NCI-H2029 treated with DMSO at 0.1 percent for 48 hours (cell line): ENCODE results near the gene SIGLECL1.
"Not testable (repeated sequence)": the region's sequence is repeated elsewhere in the genome, so short reads cannot be mapped to it uniquely, and the experiment has no call there.

ENCODE experiments used
- DNase-seq: peaks from one replicate; lab custom pipeline; 2025; lab: John Stamatoyannopoulos, UW

Gene SIGLECL1

DNA sequence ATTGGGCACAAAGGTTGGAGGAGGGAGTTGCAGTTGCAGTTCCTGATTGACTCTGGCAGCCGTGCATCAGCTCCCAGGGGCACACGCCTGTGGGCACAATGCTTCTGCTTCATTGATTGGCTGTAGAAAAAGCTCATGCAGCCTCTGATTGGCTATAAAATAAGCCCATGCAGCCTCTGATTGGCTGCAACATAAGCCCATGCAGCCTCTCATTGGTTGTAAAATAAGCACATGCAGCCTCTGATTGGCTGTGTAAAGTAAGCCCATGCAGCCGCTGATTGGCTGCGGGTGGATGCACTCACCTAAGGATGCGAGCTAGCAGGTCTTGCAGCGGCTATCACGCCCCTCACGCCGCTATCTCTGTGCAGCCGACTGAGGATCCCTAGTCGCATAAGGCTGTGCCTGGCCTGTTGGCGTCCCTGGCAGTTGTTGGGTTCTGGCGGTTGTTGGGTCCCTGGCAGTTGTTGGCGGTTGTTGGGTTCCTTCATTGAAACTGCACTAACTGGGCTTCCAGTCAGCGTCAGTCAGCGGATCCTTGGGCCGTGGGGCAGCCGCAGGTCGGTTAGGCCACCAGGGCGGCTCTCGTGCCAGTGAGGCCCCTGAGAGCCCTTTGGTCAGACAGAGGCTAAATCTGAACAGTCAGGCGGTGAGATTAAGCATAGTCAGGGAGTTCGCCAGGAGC lies at the start of gene SIGLECL1:
Gene SIGLECL1 (plus strand): TSS at position 295 of the 682 bp plus-strand sequence. CDS start 12,993 bp downstream, outside the sequence.
- no peak for DNase-seq

GRCh38 chr19:51201712-51202111 lies 49.2 kb upstream of the SIGLECL1 start:
- DNase-seq = no peak

- DNase-seq = no peak
These were observed 47.0 kb upstream of the SIGLECL1 start for GRCh38 chr19:51203916-51204315.

- no peak for DNase-seq
These were observed 46.6 kb upstream of the SIGLECL1 start for GRCh38 chr19:51204321-51204720.

- DNase-seq = no peak
These were observed 43.1 kb upstream of the SIGLECL1 start for GRCh38 chr19:51207747-51208146.

DNA sequence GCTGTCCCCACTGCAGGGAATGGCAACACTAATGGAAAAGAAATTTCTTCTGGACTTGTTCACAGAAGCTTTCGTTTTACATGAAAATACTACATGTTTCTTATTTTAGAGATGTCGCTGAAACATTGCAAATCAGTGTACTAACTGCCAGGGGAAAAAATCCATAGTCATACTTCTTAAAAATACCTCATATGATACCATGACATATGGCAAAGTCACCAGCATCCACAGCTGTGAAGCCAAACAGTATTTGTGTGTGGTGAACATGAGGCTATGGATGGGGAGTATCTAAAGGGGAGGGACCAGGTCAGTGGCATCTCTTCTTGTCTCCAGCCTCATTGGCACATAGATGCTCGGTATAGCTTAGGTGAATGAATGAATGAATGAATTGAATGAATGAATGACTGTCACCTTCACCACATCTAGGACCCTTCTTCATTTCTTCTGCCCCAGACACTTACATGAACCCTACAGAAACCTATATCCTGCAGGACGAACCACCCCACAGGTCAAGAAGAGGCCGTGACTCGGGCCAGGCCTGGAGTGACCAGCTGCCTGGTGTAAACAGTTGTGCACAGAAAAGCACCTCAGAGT lies 40.6 kb upstream of the SIGLECL1 start:
- no peak for DNase-seq

DNA sequence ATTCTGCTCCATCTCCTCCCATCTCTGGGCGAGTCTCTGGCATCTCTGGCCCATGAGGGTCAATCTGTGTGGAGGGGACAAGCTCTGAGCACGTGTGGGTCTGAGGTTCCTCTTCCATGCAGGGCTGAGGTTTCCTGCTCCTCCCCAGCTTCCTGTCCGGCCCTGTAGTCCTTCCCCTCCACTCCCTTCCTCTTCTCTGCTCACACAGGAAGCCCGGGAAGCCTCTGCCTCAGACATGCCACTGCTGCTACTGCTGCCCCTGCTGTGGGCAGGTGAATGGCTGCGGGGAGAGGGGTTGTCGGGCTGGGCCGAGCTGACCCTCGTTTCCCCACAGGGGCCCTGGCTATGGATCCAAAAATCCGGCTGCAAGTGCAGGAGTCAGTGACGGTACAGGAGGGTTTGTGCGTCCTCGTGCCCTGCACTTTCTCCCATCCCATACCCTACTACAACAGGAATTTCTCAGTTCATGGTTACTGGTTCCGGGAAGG lies 40.0 kb upstream of the SIGLECL1 start:
- DNase-seq = not testable (repeated sequence)

- DNase-seq = no peak
These were observed 39.0 kb upstream of the SIGLECL1 start for GRCh38 chr19:51211833-51212232.

DNA sequence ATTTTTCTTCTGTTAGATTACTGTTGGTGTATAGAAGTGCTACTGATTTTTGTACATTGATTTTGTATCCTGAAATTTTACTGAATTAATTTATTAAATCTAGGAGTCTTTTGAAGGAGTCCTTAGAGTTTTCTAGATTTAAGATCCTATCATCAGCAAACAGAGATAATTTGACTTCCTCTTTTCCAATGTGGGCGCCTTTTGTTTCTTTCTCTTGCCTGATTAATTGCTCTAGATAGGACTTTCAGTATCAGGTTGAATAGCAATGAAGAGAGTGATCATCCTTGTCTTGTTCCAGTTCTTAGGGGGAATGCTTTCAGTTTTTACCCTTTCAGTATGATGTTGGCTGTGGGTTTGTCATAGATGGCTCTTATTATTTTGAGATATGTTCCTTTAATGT lies 31.6 kb upstream of the SIGLECL1 start:
- DNase-seq = no peak

GRCh38 chr19:51219971-51220370 lies 30.9 kb upstream of the SIGLECL1 start:
- no peak for DNase-seq

DNA sequence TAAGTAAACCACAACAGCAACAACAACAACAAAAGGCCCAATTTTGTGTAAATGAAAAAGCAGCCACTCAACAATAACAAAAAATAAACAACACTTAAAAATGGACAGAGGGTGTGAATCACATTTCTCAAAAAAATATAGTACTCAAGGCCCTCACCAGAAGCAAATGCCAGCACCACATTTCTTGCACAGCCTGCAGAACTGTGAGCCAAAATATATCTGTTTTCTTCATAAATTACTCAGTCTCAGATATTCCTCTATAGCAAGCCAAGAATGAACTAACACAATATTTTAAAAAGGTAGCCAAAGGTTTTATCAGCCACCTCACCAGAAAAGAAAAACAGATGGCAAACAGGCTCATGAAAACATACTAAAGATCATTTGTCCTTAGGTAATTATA lies 29.9 kb upstream of the SIGLECL1 start:
- no peak for DNase-seq

GRCh38 chr19:51224163-51224641 lies 26.7 kb upstream of the SIGLECL1 start:
- no peak for DNase-seq

GRCh38 chr19:51224898-51225393 lies 25.9 kb upstream of the SIGLECL1 start, which contains the start of gene CD33:
Gene CD33, plus strand, starts transcription at chr19:51225080. Its CDS starts 39 bp downstream, at chr19:51225119.
- DNase-seq = not testable (repeated sequence)

GRCh38 chr19:51226067-51226466 lies 24.8 kb upstream of the SIGLECL1 start:
- no peak for DNase-seq

- DNase-seq = no peak
These were observed 23.6 kb upstream of the SIGLECL1 start for GRCh38 chr19:51227326-51227725.

GRCh38 chr19:51227966-51228365 lies 22.9 kb upstream of the SIGLECL1 start:
- DNase-seq = no peak

GRCh38 chr19:51240866-51241265 lies 10.0 kb upstream of the SIGLECL1 start:
- DNase-seq = no peak

GRCh38 chr19:51242881-51243630 lies 7.8 kb upstream of the SIGLECL1 start:
- DNase-seq = no peak

- no peak for DNase-seq
These were observed 4.7 kb upstream of the SIGLECL1 start for GRCh38 chr19:51246164-51246552.

DNA sequence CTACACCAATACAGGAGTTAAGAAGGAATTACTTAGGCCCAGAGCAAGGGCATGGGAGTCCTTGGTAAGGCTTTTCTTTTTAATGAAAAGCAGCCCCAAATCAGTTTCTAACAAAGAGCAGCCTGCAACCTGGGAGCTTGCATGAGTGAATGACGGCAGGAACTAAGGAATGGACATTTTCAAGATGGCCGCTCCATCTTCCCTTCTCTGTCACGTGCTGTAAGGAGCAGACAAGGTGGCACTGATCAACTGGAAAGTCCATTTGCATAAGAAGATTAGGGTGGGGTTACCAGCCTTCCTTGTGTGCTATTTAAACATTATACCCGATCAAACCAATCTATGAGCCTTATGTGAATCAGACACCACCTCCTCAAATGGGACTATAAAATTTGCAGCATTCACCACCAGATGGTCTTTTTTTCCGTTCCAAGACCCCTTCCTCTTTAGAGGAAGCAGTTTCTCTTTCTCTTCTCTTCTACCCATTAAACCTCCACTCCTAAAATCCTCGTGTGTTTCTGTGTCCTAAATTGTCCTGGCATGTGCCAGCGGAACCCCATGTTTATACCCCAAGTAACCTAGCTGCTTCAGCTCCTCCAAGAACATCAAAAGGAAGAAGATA lies 2.8 kb upstream of the SIGLECL1 start:
- no peak for DNase-seq

DNA sequence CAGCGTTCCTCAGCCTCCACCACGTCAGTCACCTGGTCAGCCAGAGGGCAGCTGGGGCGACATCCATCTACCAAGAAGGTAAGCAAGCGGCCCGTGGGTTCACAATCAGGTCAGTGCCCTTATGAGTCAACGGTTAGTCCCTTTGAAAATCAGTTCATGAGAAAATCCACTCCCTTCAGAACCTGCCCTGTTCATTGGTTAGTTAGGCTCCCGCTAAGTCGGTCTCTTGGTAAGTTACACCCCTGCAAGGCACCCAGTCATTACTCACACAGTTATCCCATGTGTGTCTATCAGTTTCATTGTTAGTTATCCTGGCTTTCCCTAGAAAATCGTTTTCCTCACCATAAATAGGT lies 564 bp downstream of the SIGLECL1 start:
- DNase-seq = no peak
